ENCODE data around the gene MIGA2.

MIGA2 gene

GRCh38 chr9:129053020-129053419 lies 16.6 kb downstream of the MIGA2 start:
- TF ChIP-seq CTCF (IDR thresholded peaks at IDR 0.05; ENCODE audit: low read depth, low read length, missing control alignments): no peak
- no peak for DNase-seq (ENCODE audit: extremely low read depth, low read depth)
- H3K4me3 ChIP-seq (replicated peaks; ENCODE audit: low read depth, low read length): no peak overlapping the region

- no peak overlapping the region for H3K4me3 ChIP-seq (replicated peaks; ENCODE audit: low read depth, low read length)
- DNase-seq (ENCODE audit: extremely low read depth, low read depth): no peak
- TF ChIP-seq CTCF (IDR thresholded peaks at IDR 0.05; ENCODE audit: low read depth, low read length, missing control alignments): no peak
Observed at GRCh38 chr9:129054163-129054851, 17.9 kb downstream of the MIGA2 start.

GRCh38 chr9:129058965-129059795 lies 22.8 kb downstream of the MIGA2 start:
- no peak overlapping the region for H3K4me3 ChIP-seq (replicated peaks; ENCODE audit: low read depth, low read length)
- DNase-seq (ENCODE audit: extremely low read depth, low read depth): no peak
- TF ChIP-seq CTCF (IDR thresholded peaks at IDR 0.05; ENCODE audit: low read depth, low read length, missing control alignments): no peak

- no peak for TF ChIP-seq CTCF (IDR thresholded peaks at IDR 0.05; ENCODE audit: low read depth, low read length, missing control alignments)
- H3K4me3 ChIP-seq (replicated peaks; ENCODE audit: low read depth, low read length): no peak overlapping the region
- no peak for DNase-seq (ENCODE audit: extremely low read depth, low read depth)
Observed at GRCh38 chr9:129059796-129060785, 23.7 kb downstream of the MIGA2 start.

- no peak overlapping the region for H3K4me3 ChIP-seq (replicated peaks; ENCODE audit: low read depth, low read length)
- TF ChIP-seq CTCF (IDR thresholded peaks at IDR 0.05; ENCODE audit: low read depth, low read length, missing control alignments): no peak
- no peak for DNase-seq (ENCODE audit: extremely low read depth, low read depth)
Observed at GRCh38 chr9:129060991-129061390, 24.6 kb downstream of the MIGA2 start.

GRCh38 chr9:129063061-129063460 lies 26.6 kb downstream of the MIGA2 start:
- DNase-seq (ENCODE audit: extremely low read depth, low read depth): no peak

More at GRCh38 chr9:129063061-129063460, 26.6 kb downstream of the MIGA2 start:
- no peak overlapping the region for H3K4me3 ChIP-seq (replicated peaks; ENCODE audit: low read depth, low read length)
- no peak for TF ChIP-seq CTCF (IDR thresholded peaks at IDR 0.05; ENCODE audit: low read depth, low read length, missing control alignments)

All from HFF-Myc (cell line).